ENCODE data around the gene MAPK14.
"Not testable (repeated sequence)": the region's sequence is repeated elsewhere in the genome, so short reads cannot be mapped to it uniquely, and the experiment has no call there.

MAPK14 gene

DNA sequence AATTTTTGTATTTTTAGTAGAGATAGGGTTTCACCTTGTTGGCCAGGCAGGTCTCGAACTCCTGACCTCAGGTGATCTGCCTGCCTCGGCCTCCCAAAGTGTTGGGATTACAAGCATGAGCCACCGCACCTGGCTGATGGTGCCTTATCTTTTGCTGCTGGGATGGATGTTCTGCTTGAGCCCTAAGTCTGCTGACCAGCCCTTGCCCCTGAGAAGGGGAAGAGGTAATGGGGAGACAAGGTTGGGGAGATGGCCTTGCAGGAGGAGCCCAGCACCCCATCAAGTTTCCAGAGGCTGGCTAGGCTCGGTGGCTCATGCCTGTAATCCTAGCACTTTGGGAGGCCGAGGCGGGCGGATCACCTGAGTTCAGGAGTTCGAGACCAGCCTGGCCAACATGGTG lies 96.7 kb downstream of the MAPK14 start:
- not testable (repeated sequence) for DNase-seq

GRCh38 chr6:36124881-36125280 lies 97.3 kb downstream of the MAPK14 start:
- no peak for DNase-seq

DNA sequence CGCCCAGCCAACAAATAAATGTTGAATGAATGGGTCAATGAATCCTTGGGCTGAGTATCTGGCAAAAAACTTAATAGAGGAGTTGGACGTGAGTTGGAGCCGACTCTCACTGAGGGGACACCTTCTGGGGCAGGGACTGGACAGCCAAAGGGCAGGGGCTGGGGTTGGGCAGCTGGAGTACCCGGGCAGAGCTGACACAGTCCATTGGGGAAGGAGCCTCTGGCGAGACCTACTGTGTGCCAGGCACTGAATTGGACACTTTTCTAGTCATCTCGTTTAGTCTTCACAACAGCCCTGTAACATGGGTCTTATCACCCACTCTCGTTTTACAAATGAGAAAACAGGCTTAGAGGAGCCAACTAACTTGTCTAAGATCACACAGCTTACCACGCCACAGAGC lies 98.0 kb downstream of the MAPK14 start:
- no peak for DNase-seq

GRCh38 chr6:36126121-36126520 lies 98.5 kb downstream of the MAPK14 start:
- no peak for DNase-seq

- DNase-seq, result no peak
Observed at GRCh38 chr6:36126553-36127458, 99.2 kb downstream of the MAPK14 start.

DNA sequence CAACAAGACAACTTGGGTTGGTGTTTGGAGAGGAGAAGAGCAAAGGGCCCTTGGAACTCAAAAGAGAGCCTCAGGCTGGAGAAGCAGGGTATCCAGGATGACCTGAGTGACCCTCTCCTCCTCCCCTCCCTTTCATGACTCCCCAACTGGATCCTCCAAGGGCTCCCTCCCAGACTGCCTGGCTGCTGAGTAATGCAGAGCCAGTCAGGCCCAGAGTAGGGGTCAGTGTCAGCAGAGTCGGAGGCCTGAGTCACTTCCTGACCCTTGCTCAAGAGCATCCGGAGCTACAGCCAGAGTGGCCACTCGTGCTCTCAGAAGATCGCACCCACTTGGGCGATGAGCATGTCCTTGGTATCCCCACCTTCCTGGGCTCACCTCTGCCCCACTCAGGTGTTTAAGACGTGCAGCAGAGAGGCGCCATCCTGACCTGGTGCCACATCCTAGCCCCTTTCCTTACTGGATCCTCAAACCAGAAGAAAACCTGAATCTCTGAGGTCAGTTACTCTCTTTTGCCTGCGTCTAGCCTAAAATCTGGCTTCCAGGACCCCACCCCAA lies 99.9 kb downstream of the MAPK14 start:
- no peak for DNase-seq

- DNase-seq, result no peak
Observed at GRCh38 chr6:36128073-36128472, 100.5 kb downstream of the MAPK14 start.

DNA sequence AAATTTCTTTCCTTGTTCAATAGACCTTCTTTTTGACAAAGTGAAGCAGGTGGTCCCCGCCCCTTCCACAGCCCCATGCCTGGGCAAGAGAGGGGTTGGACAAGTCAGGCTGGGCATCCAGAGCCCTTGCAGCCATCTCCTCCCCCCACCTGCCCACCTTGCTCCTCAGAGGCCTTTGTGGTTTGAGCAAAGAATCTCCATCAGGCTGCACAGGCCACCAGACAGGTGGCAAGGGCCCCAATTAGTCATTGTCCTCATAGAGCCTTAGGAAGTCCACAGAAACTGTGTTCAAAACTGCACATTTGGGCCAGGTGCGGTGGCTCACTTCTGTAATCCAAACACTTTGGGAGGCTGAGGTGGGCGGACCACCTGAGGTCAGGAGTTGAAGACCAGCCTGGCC lies 101.2 kb downstream of the MAPK14 start:
- no peak for DNase-seq

DNA sequence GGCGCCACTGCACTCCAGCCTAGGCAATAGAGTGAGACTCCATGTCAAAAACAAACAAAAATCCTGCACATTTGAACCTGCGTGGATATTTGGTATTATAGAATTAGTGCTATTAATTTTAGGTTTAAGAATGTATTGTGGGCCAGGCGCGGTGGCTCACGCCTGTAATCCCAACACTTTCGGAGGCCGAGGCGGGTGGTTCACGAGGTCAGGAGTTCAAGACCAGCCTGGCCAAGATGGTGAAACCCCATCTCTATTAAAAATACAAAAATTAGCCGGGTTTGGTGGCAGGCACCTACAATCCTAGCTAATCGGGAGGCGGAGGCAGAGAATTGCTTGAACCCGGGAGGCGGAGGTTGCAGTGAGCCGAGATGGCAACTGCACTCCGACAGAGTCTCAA lies 101.7 kb downstream of the MAPK14 start:
- not testable (repeated sequence) for DNase-seq

DNA sequence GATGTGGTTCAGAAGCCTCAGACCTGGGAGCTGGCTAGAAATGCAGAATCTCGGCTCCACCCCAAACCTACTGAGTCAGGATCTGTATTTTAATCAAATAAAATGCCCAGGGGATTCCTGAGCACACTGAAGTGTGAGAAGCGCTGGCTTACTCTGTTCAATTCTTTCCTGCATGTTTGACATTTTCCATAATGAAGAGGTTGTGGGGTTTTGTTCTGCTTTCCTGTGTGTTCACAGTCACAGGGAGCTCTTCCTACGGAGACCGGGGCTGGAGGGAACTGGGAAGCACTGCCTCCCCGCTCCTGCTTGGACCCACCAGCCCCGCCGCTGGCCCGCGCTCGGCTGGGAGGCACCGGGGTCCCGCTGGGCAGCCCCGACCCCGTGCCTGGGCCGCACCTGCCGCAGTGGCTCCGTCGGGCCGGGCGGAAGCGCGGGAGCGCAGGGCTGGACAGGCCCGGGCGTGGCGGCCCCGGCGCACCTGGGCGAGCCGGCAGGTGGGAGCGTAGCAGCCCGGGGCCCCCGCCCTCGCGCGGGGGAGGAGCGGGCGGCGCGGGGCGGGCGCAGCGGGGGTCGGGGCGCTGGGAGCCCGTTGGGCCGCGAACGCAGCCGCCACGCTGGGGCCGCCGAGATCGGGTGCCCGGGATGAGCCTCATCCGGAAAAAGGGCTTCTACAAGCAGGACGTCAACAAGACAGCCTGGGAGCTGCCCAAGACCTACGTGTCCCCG lies 102.5 kb downstream of the MAPK14 start, which contains the start of gene MAPK13:
Gene MAPK13 (plus strand): TSS at position 573 of the 726 bp plus-strand sequence. CDS start 70 bp downstream, at position 643.
- peak; percentile 23 to 40 for DNase-seq

GRCh38 chr6:36130667-36131510 lies 103.3 kb downstream of the MAPK14 start:
- DNase-seq, result peak; percentile 63 to 79

DNA sequence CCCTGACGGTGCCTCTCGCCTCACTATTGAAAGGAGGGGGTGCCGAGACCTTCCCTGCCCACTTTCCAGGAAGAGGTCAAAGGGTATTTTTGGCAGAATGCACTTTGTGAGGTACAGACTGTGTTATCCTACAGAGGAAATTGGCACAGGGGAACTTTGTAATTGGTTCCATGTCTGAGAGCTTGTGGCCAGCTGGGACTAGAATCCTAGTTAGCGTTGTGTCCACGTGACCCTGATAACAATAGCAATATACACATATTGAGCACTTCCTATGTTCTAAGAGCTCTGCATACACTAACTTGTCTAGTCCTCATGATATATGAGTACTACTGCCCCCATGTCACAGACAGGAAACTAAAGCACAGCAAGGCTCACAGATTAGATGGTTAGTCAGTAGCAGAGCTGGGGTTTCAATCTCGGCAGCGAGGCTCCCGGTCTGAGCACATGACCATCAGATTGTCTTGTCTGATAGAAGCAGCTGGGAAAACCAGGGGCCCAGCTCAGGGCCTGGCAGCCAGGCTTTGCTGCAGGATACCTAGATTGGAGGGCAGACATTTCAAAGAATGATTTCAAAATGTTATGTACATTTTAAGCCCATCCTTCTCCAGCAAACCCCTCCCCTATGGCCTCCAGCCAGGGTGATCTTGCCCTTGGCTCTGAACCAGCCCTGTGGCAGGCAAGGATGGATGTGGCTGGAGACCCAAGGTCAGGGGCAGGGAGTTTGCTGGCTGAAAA lies 104.1 kb downstream of the MAPK14 start:
- DNase-seq, result peak; percentile 44 to 45

DNA sequence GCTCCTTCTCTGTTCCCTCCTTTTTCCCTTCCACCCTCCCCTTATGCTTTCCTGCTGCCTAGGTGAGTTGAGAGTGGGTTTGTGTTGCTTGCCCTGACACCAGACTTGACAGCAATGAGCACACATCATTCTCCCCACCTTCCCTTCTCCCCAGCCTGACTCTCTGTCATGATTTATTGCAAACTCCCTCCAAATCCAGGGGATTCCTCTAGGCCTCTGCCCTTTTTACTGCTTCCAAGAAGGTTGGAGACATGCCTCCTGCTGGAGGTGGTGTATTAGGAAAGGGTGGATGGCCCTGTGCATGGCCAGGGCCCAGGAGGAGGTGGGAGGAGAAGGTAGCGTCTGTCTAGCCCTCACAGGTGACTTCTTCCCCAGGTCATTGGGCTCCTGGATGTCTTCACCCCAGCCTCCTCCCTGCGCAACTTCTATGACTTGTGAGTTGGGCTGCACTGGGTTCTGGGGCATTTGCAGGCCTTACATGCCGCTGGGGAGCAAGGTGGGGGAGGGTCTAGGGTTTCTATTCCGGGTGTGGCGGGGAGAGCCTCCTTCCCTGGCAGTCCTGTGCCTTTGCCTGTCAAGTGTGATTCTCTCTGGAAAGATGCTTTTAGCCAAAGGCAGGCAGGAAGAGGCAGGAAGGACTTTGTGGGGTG lies 104.8 kb downstream of the MAPK14 start:
- no peak for DNase-seq

- DNase-seq, result no peak
Observed at GRCh38 chr6:36133148-36133547, 105.5 kb downstream of the MAPK14 start.

- DNase-seq, result no peak
Observed at GRCh38 chr6:36133912-36134311, 106.3 kb downstream of the MAPK14 start.

DNA sequence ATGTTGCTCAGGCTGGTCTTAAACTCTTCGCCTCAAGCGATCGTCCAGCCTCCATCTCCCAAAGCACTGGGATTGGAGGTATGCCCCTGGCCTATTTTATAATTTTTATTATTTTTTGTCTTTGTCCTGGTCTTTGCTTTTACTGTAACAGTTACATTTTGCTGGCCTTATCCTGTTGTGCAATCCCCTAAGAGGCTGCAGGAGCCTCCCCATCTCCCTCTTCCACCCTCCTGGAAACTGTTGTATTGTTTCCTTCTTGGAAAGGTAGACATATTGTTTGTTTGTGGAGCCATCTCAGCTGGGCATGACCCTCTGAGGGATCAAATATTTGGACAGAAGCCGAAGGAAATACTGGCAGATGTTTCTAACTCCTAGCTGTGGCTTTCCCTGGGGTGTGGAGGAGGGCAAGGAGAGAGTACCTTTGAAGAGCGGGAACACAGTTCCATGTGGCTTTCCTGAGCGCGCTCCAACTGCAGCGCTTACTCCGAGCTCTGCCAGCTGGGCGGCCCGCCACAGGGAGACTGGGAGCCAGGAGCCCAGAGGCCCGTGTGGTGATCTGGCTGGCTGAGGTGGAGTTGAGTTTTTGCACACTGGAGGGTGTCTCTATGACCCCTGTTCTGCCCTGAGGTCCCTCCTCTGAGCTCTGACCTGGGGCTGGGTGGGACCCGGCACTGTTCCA lies 107.6 kb downstream of the MAPK14 start:
- no peak for DNase-seq

GRCh38 chr6:36136034-36136433 lies 108.4 kb downstream of the MAPK14 start:
- no peak for DNase-seq

GRCh38 chr6:36136551-36136950 lies 108.9 kb downstream of the MAPK14 start:
- DNase-seq, result no peak

DNA sequence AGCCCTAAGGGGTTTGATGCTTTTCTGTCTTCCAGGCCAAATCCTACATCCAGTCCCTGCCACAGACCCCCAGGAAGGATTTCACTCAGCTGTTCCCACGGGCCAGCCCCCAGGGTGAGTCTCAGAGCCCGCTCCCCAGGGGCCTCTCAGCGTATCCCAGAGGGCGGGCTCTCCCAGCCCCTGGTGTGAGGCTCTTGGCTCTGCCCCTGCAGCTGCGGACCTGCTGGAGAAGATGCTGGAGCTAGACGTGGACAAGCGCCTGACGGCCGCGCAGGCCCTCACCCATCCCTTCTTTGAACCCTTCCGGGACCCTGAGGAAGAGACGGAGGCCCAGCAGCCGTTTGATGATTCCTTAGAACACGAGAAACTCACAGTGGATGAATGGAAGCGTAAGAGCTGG lies 111.1 kb downstream of the MAPK14 start:
- no peak for DNase-seq

GRCh38 chr6:36139431-36139830 lies 111.8 kb downstream of the MAPK14 start:
- DNase-seq, result no peak
